Activated CD4-positive, alpha-beta T cell treated with anti-CD3 and anti-CD28 coated beads, Interleukin-2, amount 10 ng/mL, durations not matched to agents 7 days and 5 days (primary cell): Measurements from ENCODE around the gene OR9Q1. TPM values are rescaled to one million over a fixed set of nuclear protein-coding genes. Genes with fewer than 3 reads are reported as not detected.

Experiments used
- CTCF ChIA-PET: fragments of 350-600 bp; sonication (Branson Sonifier 250); formaldehyde crosslinking; loops from one replicate; lab custom pipeline; 2021; ENCODE audit warnings: antibody characterized with exemption; lab: Charles Lee
- POLR2A ChIA-PET: fragments of 350-600 bp; sonication (Branson Sonifier 250); formaldehyde crosslinking; loops from one replicate; lab custom pipeline; 2021; ENCODE audit warnings: antibody characterized with exemption; lab: Charles Lee
- DNase-seq: peaks from one replicate; pipeline ENCODE4 v3.0.0-alpha.2; 2020
- H3K27ac Mint-ChIP-seq: one replicate; pipeline ENCODE4 v1.8.0; 2021; ENCODE audit warnings: mild to moderate bottlenecking, moderate library complexity, mixed read lengths
- H3K27me3 Mint-ChIP-seq: one replicate; pipeline ENCODE4 v1.8.0; 2021; ENCODE audit warnings: mixed read lengths
- H3K36me3 Mint-ChIP-seq: one replicate; pipeline ENCODE4 v1.8.0; 2021; ENCODE audit warnings: low read depth, mixed read lengths
- H3K4me1 Mint-ChIP-seq: one replicate; pipeline ENCODE4 v1.8.0; 2021; ENCODE audit warnings: mixed read lengths
- H3K4me3 Mint-ChIP-seq: one replicate; pipeline ENCODE4 v1.8.0; 2021; ENCODE audit warnings: mild to moderate bottlenecking, moderate library complexity, mixed read lengths
- H3K9me3 Mint-ChIP-seq: one replicate; pipeline ENCODE4 v1.8.0; 2021; ENCODE audit warnings: mixed read lengths
- total RNA-seq, 2 experiments: library from RNA; stranded (reverse); gene quantifications; one replicate each; pipeline ENCODE4 v1.2.3, GENCODE V29; 2021

OR9Q1 gene
- total RNA-seq, 2 experiments from 2014 or later = not detected

DNA sequence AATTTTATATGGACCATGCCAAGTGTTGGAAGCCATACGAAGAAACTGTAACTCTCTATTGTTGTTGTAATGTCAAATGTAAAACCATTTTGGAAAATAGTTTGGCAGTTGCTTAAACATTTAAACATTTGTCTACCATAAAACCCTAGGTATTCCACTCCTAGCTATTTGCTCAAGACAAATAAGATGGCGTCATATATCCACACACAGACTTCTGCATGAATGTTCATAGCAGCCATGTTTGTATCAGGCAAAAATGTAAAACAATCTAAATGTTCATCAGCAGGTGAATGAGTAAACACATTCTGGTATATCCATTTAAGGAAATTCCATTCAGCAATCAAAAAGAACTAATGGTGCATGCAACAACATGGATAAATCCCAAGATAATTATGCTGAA is 73.8 kb downstream of the OR9Q1 start:
- Mint-ChIP-seq H3K4me1 (no peaks in the 10 kb centered on the region), H3K9me3 (peaks cover 5% of the 10 kb centered on the region), H3K4me3 (no peak overlapping the region), H3K36me3 (no peaks in the 10 kb centered on the region), H3K27me3 (no peaks in the 10 kb centered on the region), H3K27ac (no peak overlapping the region)
- no peak for DNase-seq
- POLR2A ChIA-PET = no interaction called here
- CTCF ChIA-PET = no interaction called here

GRCh38 chr11:58121096-58121495 is 97.4 kb downstream of the OR9Q1 start:
- ChIA-PET POLR2A (no interaction called here), CTCF (no interaction called here)
- H3K4me1 Mint-ChIP-seq = no peaks in the 10 kb centered on the region
- DNase-seq = no peak
- no peak overlapping the region for H3K4me3 Mint-ChIP-seq
- no peak overlapping the region for H3K27ac Mint-ChIP-seq
- no peaks in the 10 kb centered on the region for H3K27me3 Mint-ChIP-seq
- no peaks in the 10 kb centered on the region for H3K36me3 Mint-ChIP-seq
- H3K9me3 Mint-ChIP-seq = no peaks in the 10 kb centered on the region

DNA sequence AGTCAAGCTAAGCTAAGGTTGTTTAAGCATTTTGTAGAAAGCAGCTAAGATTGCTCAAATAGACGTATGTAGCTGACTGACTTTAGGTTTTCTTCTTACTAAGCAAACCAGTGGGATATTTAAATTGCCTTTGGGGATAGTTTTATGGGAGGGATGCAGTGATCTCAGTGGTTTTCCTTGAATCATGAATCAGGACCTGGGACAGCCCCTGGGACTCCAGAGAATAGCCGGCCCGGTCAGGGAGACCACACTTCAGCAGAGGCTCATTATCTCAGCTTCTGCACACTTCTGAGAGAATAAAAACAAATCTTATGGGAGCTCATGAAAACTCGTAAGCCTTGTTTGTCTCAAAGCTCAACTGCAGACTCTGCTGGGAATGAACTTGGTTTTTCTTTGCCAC is 101.8 kb downstream of the OR9Q1 start, which contains the start of gene OR9I1:
Gene OR9I1, minus strand, starts transcription at position 62 of the 400 bp plus-strand sequence. CDS start 6,086 bp downstream, outside the sequence.
- no peaks in the 10 kb centered on the region for H3K4me1 Mint-ChIP-seq
- CTCF ChIA-PET = interaction anchor here (0.6 kb wide), 1 partner anchor 301 kb away, joined by 3 read pairs; no protein-coding TSS in a partner anchor
- POLR2A ChIA-PET = no interaction called here
- H3K36me3 Mint-ChIP-seq = no peaks in the 10 kb centered on the region
- no peaks in the 10 kb centered on the region for H3K9me3 Mint-ChIP-seq
- no peak within 1 kb of the TSS for H3K27ac Mint-ChIP-seq
- no peaks in the 10 kb centered on the region for H3K27me3 Mint-ChIP-seq
- DNase-seq = no peak
- H3K4me3 Mint-ChIP-seq = no peak within 1 kb of the TSS

GRCh38 chr11:58127350-58127749 is 103.7 kb downstream of the OR9Q1 start:
- no peak for DNase-seq
- Mint-ChIP-seq H3K4me3 (no peak overlapping the region), H3K27ac (no peak overlapping the region), H3K9me3 (no peaks in the 10 kb centered on the region), H3K36me3 (no peaks in the 10 kb centered on the region), H3K4me1 (no peaks in the 10 kb centered on the region), H3K27me3 (no peaks in the 10 kb centered on the region)
- ChIA-PET CTCF (no interaction called here), POLR2A (no interaction called here)

GRCh38 chr11:58133309-58134076 is 109.8 kb downstream of the OR9Q1 start:
- no peaks in the 10 kb centered on the region for H3K36me3 Mint-ChIP-seq
- POLR2A ChIA-PET = no interaction called here
- no peak overlapping the region for H3K4me3 Mint-ChIP-seq
- H3K27ac Mint-ChIP-seq = no peak overlapping the region
- no peaks in the 10 kb centered on the region for H3K9me3 Mint-ChIP-seq
- CTCF ChIA-PET = no interaction called here
- DNase-seq = no peak
- H3K4me1 Mint-ChIP-seq = no peaks in the 10 kb centered on the region
- no peaks in the 10 kb centered on the region for H3K27me3 Mint-ChIP-seq

DNA sequence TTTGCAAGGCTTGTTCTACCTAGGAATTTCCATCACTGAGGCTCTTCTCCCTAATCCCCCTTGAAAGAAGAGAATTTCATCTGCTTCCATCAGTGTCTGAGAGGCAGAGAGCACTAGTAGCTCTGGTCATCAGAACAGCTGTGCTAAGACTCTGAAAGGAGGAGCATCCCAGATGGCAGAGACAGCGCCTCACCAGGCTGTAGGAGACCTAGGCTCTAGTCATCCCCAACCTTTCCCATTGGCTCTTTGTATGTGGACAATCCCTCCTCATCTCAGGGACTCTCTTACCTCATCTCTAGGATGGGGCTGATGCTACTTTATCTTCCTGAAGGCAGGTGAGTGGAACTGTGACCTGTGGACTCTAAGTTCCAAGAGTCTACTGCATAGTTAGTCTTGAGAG is 110.5 kb downstream of the OR9Q1 start:
- Mint-ChIP-seq H3K27ac (no peak overlapping the region), H3K4me1 (no peaks in the 10 kb centered on the region), H3K27me3 (no peaks in the 10 kb centered on the region), H3K9me3 (no peaks in the 10 kb centered on the region), H3K36me3 (no peaks in the 10 kb centered on the region), H3K4me3 (no peak overlapping the region)
- no peak for DNase-seq
- ChIA-PET POLR2A (no interaction called here), CTCF (no interaction called here)

- POLR2A ChIA-PET = no interaction called here
- no peaks in the 10 kb centered on the region for H3K36me3 Mint-ChIP-seq
These were observed 111.5 kb downstream of the OR9Q1 start for GRCh38 chr11:58135171-58135570.

DNA sequence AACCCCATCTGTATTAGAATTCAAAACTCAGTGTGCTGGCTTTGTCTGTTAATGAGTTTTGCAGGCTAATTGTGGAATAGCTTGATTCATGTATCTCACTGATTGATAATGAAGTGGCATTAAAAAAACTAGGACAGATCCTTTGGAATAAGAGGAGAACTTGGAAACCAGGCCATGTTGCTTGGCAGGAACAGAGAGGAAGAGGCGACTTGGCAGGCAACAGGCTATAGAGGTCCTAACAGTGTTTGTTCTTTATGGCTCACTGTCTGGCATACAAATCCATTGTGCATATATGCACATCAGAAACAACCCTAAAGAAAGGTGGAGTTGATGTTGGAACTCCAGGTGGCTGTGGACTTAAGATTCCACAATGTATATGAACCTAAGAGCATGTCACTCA is 119.1 kb downstream of the OR9Q1 start:
- no peak for DNase-seq
- ChIA-PET CTCF (no interaction called here), POLR2A (no interaction called here)
- H3K27me3 Mint-ChIP-seq = peaks cover 2% of the 10 kb centered on the region
- H3K9me3 Mint-ChIP-seq = no peaks in the 10 kb centered on the region
- H3K4me1 Mint-ChIP-seq = no peaks in the 10 kb centered on the region
- no peak overlapping the region for H3K4me3 Mint-ChIP-seq
- no peak overlapping the region for H3K27ac Mint-ChIP-seq
- H3K36me3 Mint-ChIP-seq = no peaks in the 10 kb centered on the region

More at GRCh38 chr11:58135171-58135570, 111.5 kb downstream of the OR9Q1 start:
- Mint-ChIP-seq H3K27me3 (no peaks in the 10 kb centered on the region), H3K9me3 (no peaks in the 10 kb centered on the region), H3K27ac (no peak overlapping the region), H3K4me3 (no peak overlapping the region), H3K4me1 (no peaks in the 10 kb centered on the region)
- CTCF ChIA-PET = no interaction called here
- no peak for DNase-seq

- Mint-ChIP-seq H3K4me1 (no peaks in the 10 kb centered on the region), H3K27ac (no peak overlapping the region), H3K9me3 (no peaks in the 10 kb centered on the region), H3K4me3 (no peak overlapping the region), H3K36me3 (no peaks in the 10 kb centered on the region), H3K27me3 (peaks cover 4% of the 10 kb centered on the region)
- CTCF ChIA-PET = no interaction called here
- no peak for DNase-seq
- POLR2A ChIA-PET = no interaction called here
These were observed 129.1 kb downstream of the OR9Q1 start for GRCh38 chr11:58152781-58153180.

DNA sequence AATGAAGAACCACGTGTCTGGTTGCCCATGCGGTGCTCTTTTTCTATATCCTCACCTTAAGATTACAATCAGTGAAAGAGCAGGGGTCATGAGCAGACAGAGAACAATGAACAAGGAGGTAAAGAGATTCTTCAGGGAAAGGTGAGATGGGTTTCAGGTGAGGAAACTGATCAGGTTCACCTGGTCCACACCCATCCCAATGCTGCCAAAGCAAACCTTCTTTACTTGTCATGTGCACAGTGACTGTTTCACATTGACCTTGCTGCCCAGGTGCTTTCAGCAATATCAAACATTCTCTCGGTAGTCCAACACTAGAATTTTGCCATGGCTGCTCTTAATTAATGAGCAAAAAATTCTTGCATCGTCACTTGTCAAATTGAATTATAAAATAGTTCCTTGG is 140.7 kb downstream of the OR9Q1 start:
- Mint-ChIP-seq H3K4me1 (no peaks in the 10 kb centered on the region), H3K36me3 (no peaks in the 10 kb centered on the region), H3K27ac (no peak overlapping the region), H3K9me3 (no peaks in the 10 kb centered on the region), H3K27me3 (no peaks in the 10 kb centered on the region), H3K4me3 (no peak overlapping the region)
- POLR2A ChIA-PET = no interaction called here
- CTCF ChIA-PET = no interaction called here
- no peak for DNase-seq

DNA sequence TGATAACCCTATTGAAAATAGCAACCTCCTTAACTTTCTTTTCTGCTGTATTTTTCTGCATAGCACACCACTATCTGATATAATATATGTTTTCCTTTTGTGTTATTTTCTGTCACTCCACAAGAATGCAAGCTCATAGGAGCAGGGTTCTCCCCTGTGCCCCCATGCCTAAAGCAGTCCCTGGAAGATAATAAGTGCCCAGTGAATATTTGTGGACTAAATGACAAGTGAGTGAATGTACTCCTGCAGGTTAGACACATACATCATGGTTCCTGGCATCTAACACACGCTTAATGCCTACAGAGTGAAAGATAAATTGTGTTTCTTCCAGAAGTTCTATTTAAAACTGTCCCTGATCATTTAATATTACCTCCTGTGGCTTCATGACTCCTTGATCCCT is 141.3 kb downstream of the OR9Q1 start:
- Mint-ChIP-seq H3K4me3 (no peak overlapping the region), H3K27me3 (no peaks in the 10 kb centered on the region), H3K4me1 (no peaks in the 10 kb centered on the region), H3K27ac (no peak overlapping the region), H3K36me3 (no peaks in the 10 kb centered on the region), H3K9me3 (no peaks in the 10 kb centered on the region)
- ChIA-PET CTCF (no interaction called here), POLR2A (no interaction called here)
- no peak for DNase-seq

- no peaks in the 10 kb centered on the region for H3K9me3 Mint-ChIP-seq
- H3K27me3 Mint-ChIP-seq = no peaks in the 10 kb centered on the region
- DNase-seq = no peak
- no peaks in the 10 kb centered on the region for H3K36me3 Mint-ChIP-seq
- POLR2A ChIA-PET = no interaction called here
- no peak overlapping the region for H3K27ac Mint-ChIP-seq
- no peaks in the 10 kb centered on the region for H3K4me1 Mint-ChIP-seq
- H3K4me3 Mint-ChIP-seq = no peak overlapping the region
- CTCF ChIA-PET = no interaction called here
These were observed 141.9 kb downstream of the OR9Q1 start for GRCh38 chr11:58165504-58166106.

DNA sequence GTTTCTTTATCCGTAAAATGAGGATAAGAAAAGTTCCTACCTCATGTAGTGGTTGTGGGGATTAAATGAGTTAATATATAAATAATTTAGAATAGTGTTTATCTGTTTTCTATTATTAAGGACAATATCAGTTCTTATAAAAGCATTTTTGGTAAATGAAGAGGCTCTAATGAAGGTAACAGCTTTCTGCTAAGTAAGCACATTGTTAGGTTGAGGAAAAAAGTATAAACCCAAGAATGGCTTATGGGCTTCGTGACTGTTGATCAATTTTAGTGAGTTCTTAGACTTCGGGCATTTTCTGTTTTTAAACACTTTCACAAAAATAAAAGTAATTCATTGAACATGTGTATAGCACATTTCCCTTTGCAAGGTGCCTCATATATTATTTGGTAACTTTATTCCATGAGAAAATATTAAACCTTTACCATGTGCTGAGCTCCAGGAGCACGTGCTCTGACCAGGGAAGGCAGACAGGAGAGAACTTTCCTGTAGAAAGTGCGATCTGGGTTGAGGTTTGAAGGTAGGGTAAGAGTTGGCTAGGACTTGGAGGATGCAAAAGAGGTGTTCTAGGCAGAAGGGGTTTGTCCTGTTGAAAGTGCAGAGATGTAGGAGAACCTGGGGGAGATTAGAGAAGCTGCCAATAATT is 153.9 kb downstream of the OR9Q1 start:
- H3K4me1 Mint-ChIP-seq = no peaks in the 10 kb centered on the region
- H3K27me3 Mint-ChIP-seq = peaks cover 2% of the 10 kb centered on the region
- H3K36me3 Mint-ChIP-seq = no peaks in the 10 kb centered on the region
- H3K4me3 Mint-ChIP-seq = no peak overlapping the region
- DNase-seq = no peak
- H3K9me3 Mint-ChIP-seq = no peaks in the 10 kb centered on the region
- H3K27ac Mint-ChIP-seq = no peak overlapping the region
- POLR2A ChIA-PET = no interaction called here
- CTCF ChIA-PET = no interaction called here
